SKM-1 treated with dmso at 0.1 percent for 144 hours (cell line): ENCODE results near the gene PSD2.

Experiments used
- DNase-seq: peaks from one replicate; lab custom pipeline; 2025; ENCODE audit not compliant: unreplicated experiment; lab: John Stamatoyannopoulos, UW

The PSD2 gene

DNA sequence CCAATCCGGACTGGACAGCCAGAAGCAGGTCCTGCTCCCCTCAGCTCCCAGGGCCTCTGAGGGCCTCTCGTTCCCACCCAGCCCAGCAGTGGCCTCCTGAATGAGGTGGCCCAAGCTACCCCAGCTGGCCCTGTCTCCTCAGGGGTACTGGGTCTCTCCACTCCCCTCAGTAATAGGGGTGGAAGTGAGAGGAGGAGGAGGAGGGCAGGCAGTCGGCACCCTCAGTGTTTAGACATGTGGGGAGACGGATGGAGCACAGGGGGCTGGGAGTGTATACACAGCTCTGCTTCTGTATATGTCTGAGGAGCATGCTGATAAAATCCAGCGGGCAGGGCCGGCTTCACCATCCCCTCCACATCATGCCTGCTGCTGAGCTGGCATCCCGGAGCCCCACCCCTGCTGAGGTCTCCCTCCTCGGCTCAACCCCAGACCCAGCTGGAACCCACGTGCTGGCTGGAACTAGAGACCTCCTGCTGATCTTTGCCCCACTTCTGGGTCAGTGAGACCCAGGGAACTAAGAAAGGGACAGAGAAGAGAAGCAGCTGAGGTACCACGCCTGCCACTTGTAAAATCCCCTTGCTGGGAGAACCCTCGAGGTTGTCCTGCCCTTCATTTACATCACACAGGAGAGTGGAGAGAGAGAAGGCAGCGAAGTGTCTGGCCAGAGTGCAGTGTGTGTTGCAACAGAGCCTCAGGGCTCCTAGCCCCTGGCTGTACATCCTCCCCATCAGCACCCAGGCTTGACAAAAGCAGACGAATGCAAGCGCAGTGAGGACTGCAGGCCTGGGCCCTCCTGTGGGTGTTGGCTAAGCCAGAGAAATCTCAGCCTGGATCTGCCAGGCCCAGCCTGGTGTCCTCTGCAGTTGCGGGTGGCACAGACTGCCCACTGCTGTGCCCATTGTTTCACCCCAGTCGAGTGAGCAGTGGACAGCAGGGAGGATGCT, 77.5 kb downstream of the PSD2 start:
- DNase-seq, result no peak

DNA sequence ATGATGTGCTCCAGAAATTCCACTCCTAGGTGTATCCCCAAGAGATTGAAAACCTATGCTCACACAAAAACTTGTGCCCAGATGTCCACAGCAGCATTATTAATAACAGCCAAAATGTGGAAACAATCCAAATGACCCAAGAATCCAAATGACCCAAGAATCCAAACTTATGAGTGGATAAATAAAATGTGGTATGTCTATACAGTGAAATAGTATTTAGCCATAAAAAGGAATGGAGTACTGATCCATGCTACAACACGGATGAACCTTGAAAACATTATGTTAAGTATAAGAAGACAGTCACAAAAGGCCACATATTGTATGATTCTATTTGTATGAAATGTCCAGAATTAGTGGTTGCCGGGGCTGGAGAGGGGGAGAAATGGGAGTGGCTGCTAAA, 80.3 kb downstream of the PSD2 start:
- DNase-seq, result no peak

- no peak for DNase-seq
Observed at GRCh38 chr5:139877129-139877597, 81.6 kb downstream of the PSD2 start.

DNA sequence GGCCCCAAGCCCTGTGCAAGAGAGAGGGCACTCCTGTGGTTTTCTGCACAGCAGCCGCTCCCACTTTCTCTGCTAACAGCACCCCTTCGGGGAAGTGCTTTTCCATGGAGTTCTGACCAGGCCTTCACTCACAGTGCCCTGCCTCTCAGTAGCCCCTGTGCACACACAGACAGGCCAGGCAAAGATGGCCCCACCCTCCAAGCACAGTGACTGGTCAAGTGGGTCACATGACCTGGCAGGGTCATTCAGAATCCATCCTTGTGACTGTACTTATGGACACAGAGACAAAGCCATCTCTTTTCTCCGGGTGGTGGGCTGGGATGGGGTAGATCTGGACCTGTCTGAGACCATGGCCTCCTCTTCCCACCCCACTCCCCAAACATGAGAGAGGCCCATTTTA, 82.5 kb downstream of the PSD2 start:
- DNase-seq, result no peak

- no peak for DNase-seq
Observed at GRCh38 chr5:139880416-139881142, 85.0 kb downstream of the PSD2 start.

- DNase-seq, result no peak
Observed at GRCh38 chr5:139881143-139881733, 85.6 kb downstream of the PSD2 start.

DNA sequence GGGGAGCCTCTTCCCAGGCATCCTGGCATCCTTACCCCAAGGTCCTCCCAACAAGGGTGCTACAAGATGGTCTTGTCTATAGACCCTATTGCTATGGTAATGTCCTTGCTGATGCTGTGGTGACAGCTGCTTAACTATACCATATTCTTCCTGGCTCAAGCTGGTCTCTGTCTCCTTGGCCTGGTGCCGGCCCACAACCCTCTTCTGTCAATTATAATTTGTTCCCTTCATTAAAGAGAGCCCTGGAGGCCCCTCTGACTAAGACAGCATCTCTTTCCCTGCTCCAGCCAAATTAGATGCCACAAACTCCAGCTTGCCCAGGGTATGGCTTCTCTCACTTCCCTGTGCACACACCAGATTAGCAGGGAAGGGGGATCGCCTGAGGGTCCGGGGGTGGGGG, 86.7 kb downstream of the PSD2 start:
- no peak for DNase-seq

- no peak for DNase-seq
Observed at GRCh38 chr5:139882961-139883539, 87.4 kb downstream of the PSD2 start.

GRCh38 chr5:139884144-139884543, 88.5 kb downstream of the PSD2 start:
- no peak for DNase-seq

- no peak for DNase-seq
Observed at GRCh38 chr5:139884734-139885133, 89.1 kb downstream of the PSD2 start.

DNA sequence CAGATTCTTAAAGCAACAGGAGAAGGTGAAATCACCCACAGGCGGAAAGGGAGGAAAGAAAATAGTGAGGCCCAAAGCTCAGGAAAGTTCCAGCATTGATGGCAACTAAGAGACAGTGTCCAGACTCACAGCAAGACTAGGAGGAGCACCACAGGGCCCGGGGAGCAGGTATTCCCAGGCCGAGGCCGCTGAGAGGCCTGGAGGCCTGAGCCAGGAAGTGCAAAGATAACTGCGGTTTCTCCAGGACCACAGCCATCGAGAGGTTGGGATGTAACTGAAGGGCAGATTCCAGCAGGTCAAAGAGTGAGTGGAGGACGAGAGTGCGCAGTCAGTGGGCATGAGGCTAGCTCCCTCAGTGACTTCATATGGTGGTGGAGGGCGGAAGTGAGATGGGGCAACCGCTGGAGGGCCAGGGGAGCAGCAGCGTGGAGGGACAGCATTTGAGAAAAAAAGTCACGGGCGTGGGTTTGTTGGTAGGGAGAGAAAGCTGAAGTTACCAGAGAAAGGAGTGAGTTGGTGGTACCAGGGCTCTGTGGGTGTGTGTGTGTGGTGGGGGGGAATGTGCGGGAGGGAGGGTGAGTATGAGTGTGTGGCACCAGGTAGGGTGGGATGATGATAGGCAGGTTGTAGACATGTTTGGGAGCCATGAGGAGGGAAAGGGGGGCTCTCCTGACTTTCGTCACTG, 89.7 kb downstream of the PSD2 start:
- DNase-seq, result no peak

DNA sequence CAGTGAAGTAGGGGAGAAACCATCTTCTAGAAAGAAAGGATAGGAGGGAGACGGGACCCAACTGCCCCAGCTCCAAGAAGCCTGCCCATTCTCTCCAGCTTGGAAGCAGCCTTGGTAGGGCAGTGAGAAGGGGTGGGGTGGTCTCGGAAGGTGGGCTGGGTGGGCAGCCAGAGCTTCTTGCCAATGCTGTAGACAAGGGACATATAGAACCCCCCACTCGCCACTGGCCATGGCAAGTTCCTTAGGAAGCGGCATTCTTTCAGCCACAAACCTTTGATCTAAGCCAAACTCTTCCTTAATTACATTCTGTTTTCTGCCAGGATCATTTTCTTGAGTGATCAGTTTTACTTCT, 90.2 kb downstream of the PSD2 start:
- DNase-seq, result no peak

GRCh38 chr5:139886213-139886612, 90.6 kb downstream of the PSD2 start:
- DNase-seq, result no peak

DNA sequence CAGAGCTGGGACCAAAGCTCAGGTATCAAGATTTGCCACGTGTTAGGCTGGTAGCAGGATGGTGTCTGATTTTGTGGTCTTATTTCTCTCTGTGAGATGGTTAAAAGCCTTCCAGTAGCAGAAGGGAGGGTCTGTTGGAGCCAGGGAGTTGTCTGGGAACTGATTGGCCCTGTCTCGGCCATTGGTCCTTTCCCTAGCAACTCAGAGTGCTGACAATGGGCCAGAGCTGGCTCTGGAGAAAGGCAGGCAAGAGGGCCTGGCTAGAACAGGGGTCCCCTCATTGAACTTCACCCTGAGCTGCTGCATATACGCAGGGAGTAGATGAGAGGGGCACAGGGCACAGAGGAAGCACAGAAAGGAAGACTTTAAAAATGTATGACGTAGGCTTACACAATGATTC, 92.8 kb downstream of the PSD2 start:
- DNase-seq, result no peak

GRCh38 chr5:139889410-139889809, 93.8 kb downstream of the PSD2 start:
- no peak for DNase-seq

GRCh38 chr5:139893873-139894272, 98.3 kb downstream of the PSD2 start:
- DNase-seq, result no peak
